HG03575 (cell line): ENCODE measurements around the gene GLRX3.

ENCODE experiments used
- ATAC-seq: cut with Tn5 transposase; IDR thresholded peaks from one replicate; pipeline ENCODE4 v1.9.1; 2021; ENCODE audit not compliant: unreplicated experiment, insufficient number of reproducible peaks, low FRiP score; ENCODE audit errors: extremely low read depth

GLRX3 gene

DNA sequence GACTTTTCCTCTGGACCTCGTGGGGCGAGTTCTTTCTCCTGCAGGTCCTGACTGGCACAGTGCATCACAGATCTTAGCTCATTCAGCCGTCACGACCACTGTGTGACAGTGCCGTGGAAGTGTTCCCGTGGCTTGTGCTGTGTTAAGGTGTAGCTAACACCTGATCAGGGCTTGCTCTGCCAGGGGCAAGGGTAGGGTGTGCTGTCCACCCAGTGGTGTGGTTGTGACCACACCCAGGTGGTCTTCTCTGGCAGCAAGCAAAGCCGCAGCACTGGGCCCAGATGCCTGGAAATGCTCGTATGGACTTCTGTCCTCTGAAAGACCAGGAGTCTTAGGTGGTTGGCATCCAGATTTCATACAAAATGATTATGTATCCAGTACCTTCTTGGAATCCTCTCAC is 86.2 kb downstream of the GLRX3 start:
- ATAC-seq = no peak

DNA sequence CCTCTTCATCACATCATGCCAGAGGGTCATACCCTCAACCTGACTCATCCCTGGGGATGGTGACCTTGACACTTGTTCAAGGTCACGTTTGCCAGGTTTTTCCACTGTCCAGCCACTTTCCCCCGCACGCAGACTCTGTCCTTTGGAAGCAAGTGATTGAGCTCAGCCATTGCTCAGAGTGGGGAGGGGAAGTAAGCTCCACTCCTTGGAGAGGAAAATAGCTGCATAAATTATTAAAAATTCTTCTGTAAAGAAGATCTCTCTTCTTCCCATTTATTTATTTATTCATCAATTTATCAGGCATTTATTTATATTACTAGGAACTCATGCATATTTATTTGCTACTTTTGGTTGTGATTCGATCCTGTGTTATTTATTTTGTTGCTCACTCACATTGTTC is 88.0 kb downstream of the GLRX3 start:
- no peak for ATAC-seq

GRCh38 chr10:130226012-130226411 is 89.8 kb downstream of the GLRX3 start:
- ATAC-seq = no peak

DNA sequence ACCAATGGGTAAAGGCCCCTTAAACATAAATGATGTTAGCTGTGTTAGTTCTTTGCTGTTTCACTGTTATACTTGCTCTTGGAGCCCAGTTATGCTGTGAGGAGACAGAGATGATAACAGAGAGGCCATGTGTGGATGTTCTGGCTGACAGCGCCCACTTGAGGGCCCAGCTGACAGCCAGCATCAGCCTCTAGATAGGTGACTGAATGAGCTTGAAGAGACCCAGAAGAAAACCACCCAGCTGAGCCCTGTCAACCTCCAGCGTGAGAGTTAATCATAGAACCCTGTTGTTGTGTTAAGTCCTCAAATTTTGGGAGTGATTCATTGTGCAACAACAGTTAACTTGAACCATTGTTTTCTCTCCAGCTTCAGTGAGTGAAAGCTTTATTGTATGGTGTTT is 91.7 kb downstream of the GLRX3 start:
- ATAC-seq = no peak
